Loucy (cell line): ENCODE data around the gene SERPINE3.

Experiments used
- EZH2phosphoT487 ChIP-seq: fragments of 200-600 bp; IDR thresholded peaks from 2 replicates; pipeline ENCODE4 v1.6.1; 2018; ENCODE audit warnings: antibody characterized with exemption, mild to moderate bottlenecking, moderate library complexity, borderline replicate concordance
- TF ChIP-seq, protein P1 (sequence below): fragments of 200-600 bp; sonication (generic); conservative IDR thresholded peaks from 2 replicates; pipeline ENCODE4 v1.5.1; 2014; ENCODE audit warnings: mild to moderate bottlenecking, antibody characterized with exemption, low read length

DNA sequence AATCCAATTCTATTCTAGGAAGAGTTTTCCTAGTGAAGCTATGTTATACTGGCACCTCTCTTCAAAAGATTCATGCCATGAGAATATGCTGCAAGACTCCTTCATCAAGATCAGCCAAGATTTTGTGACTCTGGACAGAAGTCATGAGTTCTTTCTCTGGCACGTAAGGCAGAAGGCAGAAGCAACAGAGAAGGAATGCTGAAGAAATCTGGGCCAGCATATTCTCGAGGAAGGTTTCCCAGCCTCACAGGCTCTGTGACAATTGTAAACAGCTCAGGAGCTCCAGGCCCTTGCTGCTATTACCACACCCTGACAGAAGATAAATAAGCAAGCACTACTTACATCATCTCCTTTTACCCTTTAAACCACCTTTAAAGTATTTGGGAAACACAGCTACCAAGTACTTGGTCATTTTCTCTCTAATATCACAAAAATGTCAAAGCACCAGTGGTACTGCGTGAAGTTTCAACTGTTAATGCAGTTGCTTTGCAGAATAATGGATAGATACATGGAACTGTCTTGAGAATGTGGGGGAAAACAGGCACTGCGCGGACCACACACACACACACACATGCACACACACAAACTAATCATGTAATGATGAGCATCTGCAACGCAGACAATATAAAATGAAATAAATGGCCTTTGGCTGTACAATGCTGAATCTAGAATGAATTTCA, 57.9 kb downstream of the SERPINE3 start:
- TF ChIP-seq, protein P1, sequence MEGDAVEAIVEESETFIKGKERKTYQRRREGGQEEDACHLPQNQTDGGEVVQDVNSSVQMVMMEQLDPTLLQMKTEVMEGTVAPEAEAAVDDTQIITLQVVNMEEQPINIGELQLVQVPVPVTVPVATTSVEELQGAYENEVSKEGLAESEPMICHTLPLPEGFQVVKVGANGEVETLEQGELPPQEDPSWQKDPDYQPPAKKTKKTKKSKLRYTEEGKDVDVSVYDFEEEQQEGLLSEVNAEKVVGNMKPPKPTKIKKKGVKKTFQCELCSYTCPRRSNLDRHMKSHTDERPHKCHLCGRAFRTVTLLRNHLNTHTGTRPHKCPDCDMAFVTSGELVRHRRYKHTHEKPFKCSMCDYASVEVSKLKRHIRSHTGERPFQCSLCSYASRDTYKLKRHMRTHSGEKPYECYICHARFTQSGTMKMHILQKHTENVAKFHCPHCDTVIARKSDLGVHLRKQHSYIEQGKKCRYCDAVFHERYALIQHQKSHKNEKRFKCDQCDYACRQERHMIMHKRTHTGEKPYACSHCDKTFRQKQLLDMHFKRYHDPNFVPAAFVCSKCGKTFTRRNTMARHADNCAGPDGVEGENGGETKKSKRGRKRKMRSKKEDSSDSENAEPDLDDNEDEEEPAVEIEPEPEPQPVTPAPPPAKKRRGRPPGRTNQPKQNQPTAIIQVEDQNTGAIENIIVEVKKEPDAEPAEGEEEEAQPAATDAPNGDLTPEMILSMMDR: no peak
- TF ChIP-seq EZH2phosphoT487: no peak
